HCT116 (cell line): Measurements from ENCODE around the gene TMEM120A. TPM values are rescaled to one million over a fixed set of nuclear protein-coding genes. Genes with fewer than 3 reads are reported as not detected.

ENCODE experiments used
- ATAC-seq: fragments of 200-7000 bp; cut with Tn5 transposase; 2 replicates; pipeline ENCODE4 v1.9.1; 2020; ENCODE audit warnings: mild to moderate bottlenecking, moderate library complexity
- BruUV-seq: library from RNA; stranded (reverse); fragments of 400-500 nt; replicated peaks from 2 replicates; lab custom pipeline; 2021; lab: Mats Ljungman, UMichigan
- CTCF ChIA-PET: fragments of 300-600 bp; sonication (Branson Sonifier 250); formaldehyde crosslinking; loops from one replicate; lab custom pipeline; 2021; ENCODE audit warnings: antibody characterized with exemption; lab: Charles Lee
- POLR2A ChIA-PET: fragments of 300-600, 350-600 bp; sonication (Branson Sonifier 250); formaldehyde crosslinking; loops from one replicate; lab custom pipeline; 2021; ENCODE audit warnings: antibody characterized with exemption; lab: Charles Lee
- RAD21 ChIA-PET, 2 experiments: fragments of 300-600 bp; sonication (Branson Sonifier 250); formaldehyde crosslinking; loops; one replicate each; lab custom pipeline; 2023; ENCODE audit warnings: low total read pairs in 2 of 2; ENCODE audit not compliant: uncharacterized antibody in 2 of 2, unreplicated experiment in 2 of 2, low non-redundant PET in 1 of 2; lab: Charles Lee
- DNase-seq: peaks from one replicate; pipeline ENCODE4 v3.0.0-alpha.2; 2010; ENCODE audit warnings: low read depth, low spot score
- H2AFZ ChIP-seq: fragments of 200-600 bp; shearing (Covaris generic), sonication (generic); 2 replicates; pipeline ENCODE4 v1.6.1; 2017; ENCODE audit warnings: low read depth, mixed run types, mixed read lengths, antibody characterized with exemption, low read length; ENCODE audit not compliant: poor library complexity, severe bottlenecking
- H3K27ac ChIP-seq: 2 replicates; pipeline ENCODE4 v1.5.1; 2012; ENCODE audit warnings: low read depth, low read length
- H3K27me3 ChIP-seq: fragments of 200-600 bp; sonication (generic); 2 replicates; pipeline ENCODE4 v1.6.1; 2016; ENCODE audit warnings: mixed run types, low read length, mixed read lengths; ENCODE audit not compliant: insufficient read depth
- H3K36me3 ChIP-seq, 2 experiments: fragments of 200-500 bp in 1 of 2; fragments of 200-600 bp in 1 of 2; sonication (Bioruptor generic) in 1 of 2; sonication (generic) in 1 of 2; 2 replicates each; pipeline versions ENCODE4 v1.5.1 to v1.6.1; 2014 to 2016; ENCODE audit warnings: low read length in 2 of 2, inconsistent platforms in 1 of 2, mixed read lengths in 1 of 2, mixed run types in 1 of 2; ENCODE audit not compliant: insufficient read depth in 2 of 2, control insufficient read depth in 1 of 2
- H3K4me1 ChIP-seq, 2 experiments: fragments of 200-600 bp in 1 of 2; sonication (generic) in 1 of 2; 2 replicates each; pipeline versions ENCODE4 v1.5.1 to v1.6.1; 2012 to 2017; ENCODE audit warnings: low read length in 2 of 2, inconsistent platforms in 1 of 2, mild to moderate bottlenecking in 1 of 2, mixed read lengths in 1 of 2, mixed run types in 1 of 2, moderate library complexity in 1 of 2; ENCODE audit not compliant: insufficient read depth in 2 of 2, control insufficient read depth in 1 of 2
- H3K4me2 ChIP-seq: fragments of 200-600 bp; sonication (generic); 2 replicates; pipeline ENCODE4 v1.6.1; 2017; ENCODE audit warnings: mixed run types, low read length, mixed read lengths
- H3K4me3 ChIP-seq, 2 experiments: fragments of 200-600 bp in 1 of 2; sonication (generic) in 1 of 2; replicated peaks in 1 of 2; 2 replicates each; pipeline ENCODE4 v1.5.1; 2011 to 2016; ENCODE audit warnings: low read length in 2 of 2, control low read depth in 1 of 2, low read depth in 1 of 2, mild to moderate bottlenecking in 1 of 2, mixed read lengths in 1 of 2, mixed run types in 1 of 2
- H3K79me2 ChIP-seq: fragments of 200-600 bp; sonication (generic); 2 replicates; pipeline ENCODE4 v1.6.1; 2017; ENCODE audit warnings: mild to moderate bottlenecking, mixed run types, low read length, moderate library complexity, mixed read lengths; ENCODE audit not compliant: insufficient read depth
- H3K9ac ChIP-seq: fragments of 200-600 bp; sonication (generic); 2 replicates; pipeline ENCODE4 v1.6.1; 2016; ENCODE audit warnings: low read length, mixed read lengths
- H3K9me2 ChIP-seq: fragments of 200-600 bp; sonication (generic), shearing (Covaris generic); 2 replicates; pipeline ENCODE4 v1.6.1; 2017; ENCODE audit warnings: mixed run types, mild to moderate bottlenecking, moderate library complexity; ENCODE audit not compliant: insufficient read depth
- H3K9me3 ChIP-seq, 2 experiments: fragments of 200-500 bp in 1 of 2; fragments of 200-600 bp in 1 of 2; sonication (Bioruptor generic) in 1 of 2; sonication (generic) in 1 of 2; 2 replicates each; pipeline ENCODE4 v1.6.1; 2014 to 2017; ENCODE audit warnings: low read length in 2 of 2, mixed read lengths in 2 of 2, inconsistent platforms in 1 of 2, low read depth in 1 of 2, mild to moderate bottlenecking in 1 of 2, mixed run types in 1 of 2, moderate library complexity in 1 of 2; ENCODE audit not compliant: control insufficient read depth in 1 of 2, insufficient read depth in 1 of 2
- H4K20me1 ChIP-seq: fragments of 200-600 bp; sonication (generic), shearing (Covaris generic); 2 replicates; pipeline ENCODE4 v1.6.1; 2017; ENCODE audit warnings: mixed run types, mild to moderate bottlenecking, moderate library complexity; ENCODE audit not compliant: insufficient read depth
- CEBPB ChIP-seq: IDR thresholded peaks from 2 replicates; pipeline ENCODE4 v1.6.1; 2012; ENCODE audit warnings: low read depth
- EGR1 ChIP-seq: IDR thresholded peaks from 2 replicates; pipeline ENCODE4 v1.6.1; 2012; ENCODE audit warnings: low read depth
- EZH2 ChIP-seq: fragments of 200-600 bp; sonication (generic); IDR thresholded peaks from 2 replicates; pipeline ENCODE4 v1.6.1; 2017; ENCODE audit warnings: antibody characterized with exemption, mixed run types
- POLR2A ChIP-seq: IDR thresholded peaks from 2 replicates; pipeline ENCODE4 v1.7.0; 2011; ENCODE audit warnings: borderline replicate concordance; ENCODE audit not compliant: insufficient read depth, insufficient read length; ENCODE audit errors: extremely low read depth
- RAD21 ChIP-seq: IDR thresholded peaks from 2 replicates; pipeline ENCODE4 v1.6.1; 2012; ENCODE audit warnings: low read depth, mild to moderate bottlenecking
- TCF7L2 ChIP-seq: IDR thresholded peaks from 2 replicates; pipeline ENCODE4 v1.7.0; 2011; ENCODE audit warnings: borderline replicate concordance, inconsistent platforms; ENCODE audit not compliant: insufficient read depth, insufficient read length; ENCODE audit errors: extremely low read depth
- YY1 ChIP-seq: IDR thresholded peaks from 2 replicates; pipeline ENCODE4 v1.6.1; 2011; ENCODE audit warnings: low read length, low read depth, moderate library complexity, mild to moderate bottlenecking; ENCODE audit not compliant: insufficient replicate concordance; ENCODE audit errors: extremely low read depth
- intact Hi-C: fragments of 100-400 bp; cut with micrococcal nuclease; formaldehyde crosslinking; loops from 2 replicates; pipeline ENCODE4 v1.10.0; 2022
- total RNA-seq: library from RNA; stranded (reverse); gene quantifications from one replicate; pipeline ENCODE4 v1.2.1, GENCODE V29; 2021; ENCODE audit not compliant: unreplicated experiment
- TF ChIP-seq, protein P1 (sequence below), 3 experiments: fragments of 200-600 bp in 1 of 3; sonication (generic) in 1 of 3; IDR thresholded peaks in 2 of 3; conservative IDR thresholded peaks in 1 of 3; 2 replicates each; pipeline ENCODE4 v1.5.1; 2012 to 2017; ENCODE audit warnings: low read depth in 2 of 3, low read length in 2 of 3, antibody characterized with exemption in 1 of 3, borderline replicate concordance in 1 of 3, control low read depth in 1 of 3, mild to moderate bottlenecking in 1 of 3, mixed read lengths in 1 of 3, mixed run types in 1 of 3, moderate library complexity in 1 of 3; ENCODE audit not compliant: insufficient read depth in 1 of 3

The TMEM120A gene
- total RNA-seq, 1 experiment from 2014 or later: 25.9 TPM

DNA sequence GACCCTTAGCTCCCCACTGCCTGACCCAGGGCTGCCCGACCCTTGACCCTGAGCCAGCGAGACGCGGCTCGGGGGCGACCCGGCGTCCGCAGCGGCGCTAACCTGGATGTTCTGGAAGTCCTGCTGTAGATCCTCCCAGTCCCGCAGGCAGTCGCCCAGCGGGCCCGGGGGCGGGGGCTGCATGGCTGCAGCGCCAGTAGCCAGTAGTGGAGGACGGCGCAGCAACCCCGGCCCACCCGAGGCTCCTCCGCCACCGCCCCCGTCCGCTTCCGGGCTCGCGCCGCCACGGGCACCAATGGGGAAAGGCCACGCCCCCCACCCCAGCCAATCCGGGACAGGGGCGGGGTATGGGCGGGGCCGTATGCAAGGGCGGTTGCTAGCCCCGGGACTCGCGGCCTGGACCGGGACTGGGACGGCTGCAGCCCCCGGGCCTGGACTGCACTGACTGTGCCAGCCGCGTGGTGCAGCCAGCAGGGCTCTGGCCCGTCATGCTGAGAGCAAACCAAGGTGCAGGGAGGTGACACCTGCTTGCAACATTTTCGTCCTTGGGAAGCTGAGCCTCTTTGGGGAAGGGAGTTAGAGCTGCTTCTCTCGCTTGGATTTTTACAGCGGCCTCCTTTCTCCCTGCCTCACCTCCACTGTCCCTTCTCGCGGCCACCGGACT is at the start of gene TMEM120A (continued):
- peak; percentile 2 for TF ChIP-seq YY1
- no peak for TF ChIP-seq RAD21
- TF ChIP-seq TCF7L2: no peak
- TF ChIP-seq EZH2: no peak
- TF ChIP-seq CEBPB: no peak
- TF ChIP-seq POLR2A: peak; percentile 40

DNA sequence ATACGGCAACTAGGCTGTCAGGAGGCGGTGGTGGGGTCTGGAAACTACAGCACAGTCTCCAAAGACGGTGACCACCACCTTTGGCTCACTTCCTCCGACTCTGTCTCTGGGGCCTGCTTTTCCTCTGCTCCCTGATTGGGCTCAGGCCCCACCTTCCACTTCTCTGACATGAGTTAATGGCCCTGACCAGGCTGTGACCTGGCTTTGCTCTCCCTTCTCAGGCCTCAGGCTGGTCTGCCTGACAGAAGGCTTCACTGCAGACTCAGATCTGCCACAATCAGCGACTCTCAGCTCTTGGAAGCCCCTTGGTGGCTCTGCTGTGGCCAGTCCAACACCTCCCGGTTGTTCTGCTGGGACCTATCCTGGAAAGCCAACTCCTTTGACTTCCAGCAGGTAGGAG is 45.7 kb upstream of the TMEM120A start:
- no TSS peak for BruUV-seq
- H3K27me3 ChIP-seq: no peaks in the 10 kb centered on the region
- H3K27ac ChIP-seq: no peak overlapping the region
- intact Hi-C loops: no loop called here
- no peaks in the 10 kb centered on the region for H3K9me3 ChIP-seq
- H4K20me1 ChIP-seq: no peaks in the 10 kb centered on the region
- POLR2A ChIA-PET: no interaction called here
- CTCF ChIA-PET: no interaction called here
- TF ChIP-seq, protein P1, sequence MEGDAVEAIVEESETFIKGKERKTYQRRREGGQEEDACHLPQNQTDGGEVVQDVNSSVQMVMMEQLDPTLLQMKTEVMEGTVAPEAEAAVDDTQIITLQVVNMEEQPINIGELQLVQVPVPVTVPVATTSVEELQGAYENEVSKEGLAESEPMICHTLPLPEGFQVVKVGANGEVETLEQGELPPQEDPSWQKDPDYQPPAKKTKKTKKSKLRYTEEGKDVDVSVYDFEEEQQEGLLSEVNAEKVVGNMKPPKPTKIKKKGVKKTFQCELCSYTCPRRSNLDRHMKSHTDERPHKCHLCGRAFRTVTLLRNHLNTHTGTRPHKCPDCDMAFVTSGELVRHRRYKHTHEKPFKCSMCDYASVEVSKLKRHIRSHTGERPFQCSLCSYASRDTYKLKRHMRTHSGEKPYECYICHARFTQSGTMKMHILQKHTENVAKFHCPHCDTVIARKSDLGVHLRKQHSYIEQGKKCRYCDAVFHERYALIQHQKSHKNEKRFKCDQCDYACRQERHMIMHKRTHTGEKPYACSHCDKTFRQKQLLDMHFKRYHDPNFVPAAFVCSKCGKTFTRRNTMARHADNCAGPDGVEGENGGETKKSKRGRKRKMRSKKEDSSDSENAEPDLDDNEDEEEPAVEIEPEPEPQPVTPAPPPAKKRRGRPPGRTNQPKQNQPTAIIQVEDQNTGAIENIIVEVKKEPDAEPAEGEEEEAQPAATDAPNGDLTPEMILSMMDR (IDR thresholded peaks at IDR 0.05 in 2 of 3, conservative IDR thresholded peaks at IDR 0.05 in 1 of 3; ENCODE audit: borderline replicate concordance in 1 of 3, insufficient read depth in 1 of 3, low read depth in 2 of 3, low read length in 2 of 3): no peak
- TF ChIP-seq EGR1: no peak
- no peaks in the 10 kb centered on the region for H3K36me3 ChIP-seq
- H3K4me1 ChIP-seq: peaks cover 0 to 9% of the 10 kb centered on the region in 2 experiments; a peak in 1 of 4 replicates
- no peak overlapping the region for H3K4me3 ChIP-seq
- RAD21 ChIA-PET: no interaction called here
- no peak overlapping the region for H3K9ac ChIP-seq
- ATAC-seq: no peak
- no peak for DNase-seq
- no peak overlapping the region for H2AFZ ChIP-seq
- H3K9me2 ChIP-seq: no peaks in the 10 kb centered on the region
- no peak overlapping the region for H3K4me2 ChIP-seq
- H3K79me2 ChIP-seq: peaks cover 9% of the 10 kb centered on the region
